PFSK-1 (cell line): ENCODE measurements around the gene SEMA4G.

Experiments used
- FOXP2 ChIP-seq: optimal IDR thresholded peaks from 2 replicates; pipeline ENCODE3; 2011; ENCODE audit warnings: borderline replicate concordance, control low read depth, inconsistent platforms; ENCODE audit not compliant: insufficient read depth; ENCODE audit errors: extremely low read length, extremely low read depth
- POLR2AphosphoS5 ChIP-seq: IDR thresholded peaks from 2 replicates; pipeline ENCODE4 v1.6.1; 2012; ENCODE audit warnings: low read depth, mild to moderate bottlenecking, control low read depth, low read length, moderate library complexity
- SIN3A ChIP-seq: IDR thresholded peaks from 2 replicates; pipeline ENCODE4 v1.6.1; 2012; ENCODE audit warnings: mild to moderate bottlenecking, low read length, moderate library complexity, borderline replicate concordance; ENCODE audit not compliant: insufficient read depth
- TAF1 ChIP-seq: IDR thresholded peaks from 2 replicates; pipeline ENCODE4 v1.6.1; 2012; ENCODE audit warnings: low read length, control low read depth, borderline replicate concordance; ENCODE audit not compliant: insufficient read depth
- TF ChIP-seq, protein P1 (sequence below), 2 experiments: IDR thresholded peaks; 2 replicates each; pipeline versions ENCODE4 v1.6.1 to v1.8.0; 2011 to 2012; ENCODE audit warnings: low read depth in 2 of 2, low read length in 2 of 2, control low read depth in 1 of 2, inconsistent platforms in 1 of 2, mild to moderate bottlenecking in 1 of 2, moderate library complexity in 1 of 2; ENCODE audit not compliant: insufficient read depth in 1 of 2

SEMA4G gene

GRCh38 chr10:100999742-101000126 is 30.4 kb downstream of the SEMA4G start, which contains the start of gene LZTS2:
LZTS2 (plus strand) TSS chr10:100999808; CDS start chr10:101002539, 2,731 bp downstream.
- TF ChIP-seq FOXP2 = no peak
- no peak for TF ChIP-seq POLR2AphosphoS5
- TF ChIP-seq SIN3A = no peak; the same call in 1 of the 2 replicates
- TF ChIP-seq, protein P1, sequence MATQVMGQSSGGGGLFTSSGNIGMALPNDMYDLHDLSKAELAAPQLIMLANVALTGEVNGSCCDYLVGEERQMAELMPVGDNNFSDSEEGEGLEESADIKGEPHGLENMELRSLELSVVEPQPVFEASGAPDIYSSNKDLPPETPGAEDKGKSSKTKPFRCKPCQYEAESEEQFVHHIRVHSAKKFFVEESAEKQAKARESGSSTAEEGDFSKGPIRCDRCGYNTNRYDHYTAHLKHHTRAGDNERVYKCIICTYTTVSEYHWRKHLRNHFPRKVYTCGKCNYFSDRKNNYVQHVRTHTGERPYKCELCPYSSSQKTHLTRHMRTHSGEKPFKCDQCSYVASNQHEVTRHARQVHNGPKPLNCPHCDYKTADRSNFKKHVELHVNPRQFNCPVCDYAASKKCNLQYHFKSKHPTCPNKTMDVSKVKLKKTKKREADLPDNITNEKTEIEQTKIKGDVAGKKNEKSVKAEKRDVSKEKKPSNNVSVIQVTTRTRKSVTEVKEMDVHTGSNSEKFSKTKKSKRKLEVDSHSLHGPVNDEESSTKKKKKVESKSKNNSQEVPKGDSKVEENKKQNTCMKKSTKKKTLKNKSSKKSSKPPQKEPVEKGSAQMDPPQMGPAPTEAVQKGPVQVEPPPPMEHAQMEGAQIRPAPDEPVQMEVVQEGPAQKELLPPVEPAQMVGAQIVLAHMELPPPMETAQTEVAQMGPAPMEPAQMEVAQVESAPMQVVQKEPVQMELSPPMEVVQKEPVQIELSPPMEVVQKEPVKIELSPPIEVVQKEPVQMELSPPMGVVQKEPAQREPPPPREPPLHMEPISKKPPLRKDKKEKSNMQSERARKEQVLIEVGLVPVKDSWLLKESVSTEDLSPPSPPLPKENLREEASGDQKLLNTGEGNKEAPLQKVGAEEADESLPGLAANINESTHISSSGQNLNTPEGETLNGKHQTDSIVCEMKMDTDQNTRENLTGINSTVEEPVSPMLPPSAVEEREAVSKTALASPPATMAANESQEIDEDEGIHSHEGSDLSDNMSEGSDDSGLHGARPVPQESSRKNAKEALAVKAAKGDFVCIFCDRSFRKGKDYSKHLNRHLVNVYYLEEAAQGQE (IDR thresholded peaks at IDR 0.05; ENCODE audit: insufficient read depth in 1 of 2, low read depth in 2 of 2, low read length in 2 of 2) = no peak
- TF ChIP-seq TAF1 = no peak

GRCh38 chr10:101000127-101000914 is 31.0 kb downstream of the SEMA4G start:
- TF ChIP-seq POLR2AphosphoS5 (no peak), FOXP2 (no peak), TAF1 (no peak), SIN3A (0 out of 2 replicates have a peak, but pooled peaks have one; percentile 30)
- TF ChIP-seq, protein P1 (IDR thresholded peaks at IDR 0.05; ENCODE audit: insufficient read depth in 1 of 2, low read depth in 2 of 2, low read length in 2 of 2) = no peak

DNA sequence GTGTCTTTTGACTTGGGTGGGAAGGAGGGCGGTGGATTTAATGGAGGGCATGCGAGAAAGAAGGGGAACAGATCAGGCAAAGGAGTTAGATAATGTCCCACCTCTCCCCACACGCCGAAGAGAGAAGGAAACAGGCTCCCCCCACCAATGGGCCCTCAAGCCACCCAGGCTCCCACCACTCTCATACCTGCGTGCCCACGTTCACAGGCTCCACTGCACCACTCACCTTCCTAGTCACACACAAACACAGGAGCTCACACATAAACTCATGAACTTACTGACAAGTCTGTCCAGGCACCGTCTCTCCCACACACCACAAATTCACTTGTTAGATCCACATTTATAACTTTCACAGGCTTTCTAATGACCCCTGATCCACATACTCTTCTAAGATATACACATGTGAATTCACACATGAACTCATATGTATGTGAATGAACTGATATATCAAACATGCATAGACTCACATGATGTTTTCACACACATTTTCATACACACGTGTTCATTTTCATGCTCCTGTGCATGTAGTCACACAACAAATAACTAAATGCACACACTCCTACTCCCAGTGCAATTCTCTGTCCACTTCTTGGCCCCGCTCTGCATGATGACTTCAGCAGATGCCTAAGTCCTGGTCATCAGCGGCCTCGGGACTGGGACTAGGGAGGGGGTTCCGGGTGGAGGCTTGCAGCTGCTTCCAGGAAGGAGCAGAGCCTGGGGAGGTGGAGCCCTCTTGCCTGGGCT is 31.8 kb downstream of the SEMA4G start:
- TF ChIP-seq SIN3A (peak; percentile 67; the same call in 1 of the 2 replicates), POLR2AphosphoS5 (peak; percentile 47; the same call in 1 of the 2 replicates), TAF1 (peak; percentile 61; the same call in 1 of the 2 replicates), FOXP2 (no peak)
- TF ChIP-seq, protein P1 (IDR thresholded peaks at IDR 0.05; ENCODE audit: insufficient read depth in 1 of 2, low read depth in 2 of 2, low read length in 2 of 2) = no peak

DNA sequence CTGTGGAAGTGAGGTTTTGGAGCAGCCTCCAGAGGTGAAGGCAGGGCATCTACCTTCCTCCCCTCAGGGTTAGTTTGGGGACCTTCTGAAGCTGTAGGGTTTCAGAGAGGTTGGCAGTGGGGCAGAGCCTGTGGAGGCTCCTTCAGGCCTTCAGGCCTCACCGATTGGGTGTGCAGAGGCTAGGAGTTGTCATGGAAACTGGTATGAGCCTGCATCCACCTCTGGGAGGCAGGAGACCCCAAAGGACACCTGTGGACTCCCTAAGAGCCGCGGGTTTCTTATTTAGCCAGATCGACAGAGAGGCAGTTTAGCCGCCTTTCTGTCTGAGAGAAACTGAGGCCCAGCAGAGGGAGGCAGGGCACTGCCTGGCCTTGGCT is 32.3 kb downstream of the SEMA4G start:
- TF ChIP-seq TAF1 = no peak
- TF ChIP-seq FOXP2 = no peak
- no peak for TF ChIP-seq POLR2AphosphoS5
- TF ChIP-seq, protein P1 (IDR thresholded peaks at IDR 0.05; ENCODE audit: insufficient read depth in 1 of 2, low read depth in 2 of 2, low read length in 2 of 2) = no peak
- no peak for TF ChIP-seq SIN3A
